Measurements from ENCODE around the gene RBP7.

The RBP7 gene

DNA sequence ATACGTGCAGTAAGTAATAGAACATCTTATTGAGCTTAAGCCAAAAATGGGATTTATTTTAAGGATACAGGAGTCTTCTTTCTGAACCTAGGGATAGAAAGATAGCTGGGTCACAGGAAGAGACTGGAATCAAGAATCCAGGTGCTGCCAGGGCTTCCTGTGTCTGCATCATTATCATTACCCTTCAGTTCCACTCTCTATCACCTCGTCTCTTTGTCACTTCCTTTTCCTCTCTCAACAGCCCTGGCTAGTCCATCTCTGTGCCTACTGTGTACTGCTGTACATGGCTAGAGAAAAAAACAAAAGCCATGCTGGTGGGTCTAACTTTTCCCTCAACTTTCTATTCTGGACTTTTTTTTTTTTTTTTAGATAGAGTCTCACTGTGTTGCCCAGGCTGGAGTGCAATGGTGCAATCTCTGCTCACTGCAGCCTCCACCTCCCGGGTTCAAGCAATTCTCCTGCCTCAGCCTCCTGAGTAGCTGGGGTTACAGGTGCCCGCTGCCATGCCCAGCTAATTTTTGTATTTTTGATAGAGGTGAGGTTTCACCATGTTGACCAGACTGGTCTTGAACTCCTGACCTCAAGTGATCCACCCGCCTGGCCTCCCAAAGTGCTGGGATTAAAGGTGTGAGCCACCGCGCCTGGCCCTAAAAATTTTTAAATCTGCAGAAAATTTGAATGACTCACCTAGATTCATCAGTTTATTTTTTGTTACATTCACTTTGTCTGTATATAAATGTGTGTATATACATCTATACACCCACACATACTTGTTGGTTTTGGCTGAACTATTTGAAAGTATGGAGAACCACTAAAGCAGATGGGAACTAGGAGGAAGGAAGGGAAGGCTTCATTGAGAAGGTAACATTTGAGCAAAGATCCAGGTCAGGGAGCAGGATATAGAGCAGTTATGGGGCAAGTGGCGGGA lies 67.7 kb downstream of the RBP7 start:
- no peak for DNase-seq (ENCODE audit: low read depth in 1 of 2, low spot score in 1 of 2)

DNA sequence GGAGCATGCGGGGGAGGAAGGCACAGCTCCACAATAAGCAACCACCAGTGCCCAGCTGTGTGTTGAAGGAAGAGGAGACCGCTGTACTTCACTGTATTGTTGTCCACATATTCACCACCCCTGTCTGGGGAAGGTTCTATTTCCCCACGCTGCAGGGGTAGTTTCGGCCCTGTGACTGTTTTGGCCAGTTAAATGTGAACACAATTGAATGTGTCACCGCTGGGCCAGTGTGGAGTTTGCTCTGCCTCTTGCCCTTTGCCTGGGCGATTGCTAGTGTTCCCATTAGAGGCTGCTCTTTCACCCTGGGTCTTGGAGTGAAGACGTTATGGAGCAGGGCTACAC lies 68.3 kb downstream of the RBP7 start:
- DNase-seq (ENCODE audit: low read depth in 1 of 2, low spot score in 1 of 2), result no peak
